HG03378 (cell line): ENCODE measurements around the gene EFNA2.
"Not testable (repeated sequence)": the region's sequence is repeated elsewhere in the genome, so short reads cannot be mapped to it uniquely, and the experiment has no call there.

Experiments
- ATAC-seq: cut with Tn5 transposase; IDR thresholded peaks from one replicate; pipeline ENCODE4 v1.9.1; 2021; ENCODE audit warnings: mild to moderate bottlenecking, moderate library complexity; ENCODE audit not compliant: unreplicated experiment

EFNA2 gene

DNA sequence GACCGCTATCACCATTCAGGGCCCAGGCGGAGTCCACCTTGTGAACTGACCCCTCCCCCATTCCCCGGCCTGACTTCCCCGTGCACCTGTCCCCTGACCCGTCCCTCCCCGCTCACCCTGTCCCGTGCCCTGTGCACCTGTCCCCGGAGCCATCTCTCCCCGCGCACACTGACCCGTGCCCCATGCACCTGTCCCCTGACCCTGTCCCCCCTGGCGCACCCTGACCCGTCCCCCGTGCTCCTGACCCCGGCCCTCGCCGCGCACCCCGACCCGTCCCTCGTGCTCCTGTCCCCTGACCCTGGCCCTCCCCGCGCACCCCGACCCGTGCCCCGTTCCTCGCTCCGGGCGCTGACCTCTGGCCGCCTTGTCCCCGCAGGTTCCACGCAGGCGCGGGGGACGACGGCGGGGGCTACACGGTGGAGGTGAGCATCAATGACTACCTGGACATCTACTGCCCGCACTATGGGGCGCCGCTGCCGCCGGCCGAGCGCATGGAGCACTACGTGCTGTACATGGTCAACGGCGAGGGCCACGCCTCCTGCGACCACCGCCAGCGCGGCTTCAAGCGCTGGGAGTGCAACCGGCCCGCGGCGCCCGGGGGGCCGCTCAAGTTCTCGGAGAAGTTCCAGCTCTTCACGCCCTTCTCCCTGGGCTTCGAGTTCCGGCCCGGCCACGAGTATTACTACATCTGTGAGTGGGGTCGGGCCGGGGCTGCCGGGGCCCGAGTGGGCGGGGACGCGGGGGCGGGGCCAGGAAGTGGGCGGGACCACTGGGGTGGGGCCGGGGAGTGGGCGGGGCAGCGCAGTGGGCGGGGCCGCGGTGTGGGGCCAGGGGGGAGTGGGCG is 9.7 kb downstream of the EFNA2 start:
- ATAC-seq: no peak

DNA sequence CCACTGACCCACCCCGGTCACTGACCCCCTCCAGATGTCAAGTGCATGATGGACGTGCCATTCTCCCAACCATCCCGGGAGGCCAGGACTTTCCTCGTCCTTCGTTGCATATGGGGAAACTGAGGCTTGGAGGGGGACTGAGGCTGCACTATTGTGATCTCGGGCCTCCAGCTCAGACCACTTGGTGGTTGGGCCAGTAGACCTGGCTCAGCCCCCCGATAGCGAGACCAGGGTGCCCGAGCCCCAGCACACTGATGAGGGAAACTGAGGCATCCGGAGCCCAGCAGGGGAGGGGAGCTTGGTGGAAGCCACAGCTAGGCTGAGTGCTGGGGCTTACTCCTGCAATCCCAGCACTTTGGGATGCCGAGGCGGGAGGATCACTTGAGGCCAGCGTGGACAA is 10.4 kb downstream of the EFNA2 start:
- ATAC-seq: no peak

DNA sequence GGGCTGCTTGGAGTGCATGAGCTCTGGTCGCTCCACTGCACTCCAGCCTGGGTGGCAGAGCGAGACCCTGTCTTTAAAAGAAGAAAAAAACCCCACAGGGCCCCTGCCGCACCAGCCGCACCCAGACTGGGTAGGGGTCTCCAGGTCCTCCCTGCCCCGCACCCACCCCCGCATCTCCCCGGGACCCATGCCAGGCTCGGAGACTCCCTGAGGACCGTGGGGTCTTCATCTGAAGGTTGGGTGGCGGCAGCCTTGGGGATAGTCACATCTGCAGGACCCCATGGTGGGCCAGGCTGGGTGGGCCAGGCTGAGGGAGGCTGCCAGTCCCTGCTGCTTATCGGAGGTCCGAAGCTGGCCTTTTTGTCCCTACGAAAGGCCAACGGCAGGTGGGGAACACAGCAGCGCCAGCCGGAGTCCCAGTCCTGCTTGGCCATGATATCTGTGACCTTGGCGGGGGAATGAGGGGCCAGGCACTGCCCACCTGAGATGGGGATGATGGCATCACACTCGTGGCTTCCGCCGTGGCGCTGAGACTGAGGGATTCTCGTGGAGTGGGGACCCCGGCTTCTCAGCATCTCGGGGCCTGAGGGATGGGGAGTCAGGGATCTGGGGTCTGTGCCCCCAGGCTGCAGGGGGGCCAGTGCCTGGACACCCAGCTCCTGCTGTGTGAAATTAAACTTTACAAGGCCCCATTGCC is 11.1 kb downstream of the EFNA2 start:
- no peak for ATAC-seq

DNA sequence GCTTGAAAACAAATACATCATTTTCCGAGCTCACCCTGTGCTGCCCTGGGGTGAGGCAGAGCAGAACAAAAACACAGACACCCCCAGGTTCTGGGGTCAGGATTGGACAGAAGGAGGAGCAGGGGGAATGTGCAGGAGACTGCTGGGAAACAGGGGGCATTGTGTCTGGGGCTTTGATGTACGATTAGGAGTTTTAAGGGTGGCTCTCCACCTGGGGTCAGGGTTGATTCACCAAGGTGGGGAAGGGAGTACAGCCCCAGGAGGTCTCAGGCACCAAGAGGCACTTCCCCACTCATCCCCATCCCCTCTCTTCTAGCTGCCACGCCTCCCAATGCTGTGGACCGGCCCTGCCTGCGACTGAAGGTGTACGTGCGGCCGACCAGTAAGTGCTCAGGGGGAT is 12.6 kb downstream of the EFNA2 start:
- ATAC-seq: no peak

DNA sequence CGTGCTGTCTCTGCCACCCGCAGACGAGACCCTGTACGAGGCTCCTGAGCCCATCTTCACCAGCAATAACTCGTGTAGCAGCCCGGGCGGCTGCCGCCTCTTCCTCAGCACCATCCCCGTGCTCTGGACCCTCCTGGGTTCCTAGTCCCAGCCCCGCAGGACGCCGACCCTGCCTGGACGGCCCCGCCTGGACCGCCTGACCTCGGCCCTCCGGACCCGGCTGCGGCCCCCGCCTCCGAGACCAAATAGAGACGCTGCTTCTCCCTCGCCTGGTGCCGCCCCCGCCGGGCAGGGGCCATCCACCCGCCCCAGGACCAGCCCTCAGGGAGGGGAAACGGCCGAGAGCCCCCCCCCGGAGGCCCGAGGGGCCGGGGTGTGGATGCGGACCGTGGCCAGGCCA is 14.1 kb downstream of the EFNA2 start:
- no peak for ATAC-seq

DNA sequence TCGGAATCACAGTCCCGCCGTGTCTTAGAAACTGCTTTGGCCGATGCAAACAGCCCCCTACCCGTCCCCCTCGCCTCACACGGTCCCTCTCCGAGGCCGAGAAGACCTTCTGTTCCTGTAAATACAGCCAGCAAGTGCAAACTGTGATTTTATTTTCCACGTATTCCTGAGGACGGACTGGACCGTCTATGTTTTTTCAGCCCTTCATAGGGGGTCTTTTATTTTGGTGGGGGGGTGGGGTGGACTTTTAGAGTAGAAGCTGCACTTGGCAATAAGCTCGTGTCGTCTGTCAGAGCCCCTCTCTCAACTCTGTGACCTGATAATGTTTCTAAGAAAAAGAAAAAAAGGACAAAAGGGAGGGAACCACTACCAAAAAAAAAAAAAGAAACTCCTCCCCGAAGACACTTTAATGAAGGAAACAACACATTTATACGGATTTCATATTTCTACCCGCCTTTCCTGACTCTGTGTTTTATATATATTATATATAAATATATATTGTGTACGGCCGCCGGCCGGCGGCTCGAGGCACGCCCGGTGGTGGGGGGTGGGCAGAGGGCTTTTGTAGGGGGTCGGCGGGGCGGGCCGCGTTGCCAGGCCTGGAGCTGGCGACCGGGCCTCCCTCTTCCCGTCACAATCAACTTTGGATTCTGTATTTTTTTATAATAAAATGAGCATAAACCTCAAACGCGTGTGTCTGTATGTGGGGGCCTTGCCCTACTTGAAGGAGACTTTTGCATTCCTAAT is 15.2 kb downstream of the EFNA2 start:
- no peak for ATAC-seq

DNA sequence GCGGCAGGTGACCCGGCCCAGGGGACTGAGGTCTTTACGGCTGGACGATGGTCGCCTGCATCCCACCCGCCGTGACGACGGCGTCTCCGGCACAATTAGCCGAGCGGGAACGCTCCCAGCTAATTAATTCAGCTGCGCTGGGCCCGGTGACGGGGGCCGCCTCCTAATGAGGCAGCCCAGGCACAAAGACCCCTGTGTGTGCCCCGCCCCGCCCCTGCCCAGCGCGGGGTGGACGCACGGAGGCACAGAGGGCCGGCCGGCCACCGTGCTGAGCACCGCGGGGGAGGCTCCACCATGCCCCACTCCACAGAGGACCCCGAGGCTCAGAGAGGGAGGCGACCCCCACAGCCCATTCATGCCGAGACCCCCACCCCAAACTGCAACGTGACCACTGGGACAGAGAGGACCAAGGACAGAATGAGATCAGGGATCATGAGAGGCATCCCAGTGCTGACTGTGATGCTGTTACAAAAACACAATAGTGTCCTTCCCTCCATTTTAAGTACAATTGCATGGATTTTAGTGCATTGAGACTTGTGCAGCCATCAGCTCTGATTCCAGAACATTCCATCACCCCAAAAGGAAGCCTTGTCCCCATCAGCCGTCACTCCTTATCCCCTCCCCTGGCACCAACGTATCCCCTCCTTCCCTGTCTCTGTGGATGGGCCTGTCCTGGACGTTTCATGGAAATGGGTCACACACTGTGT is 17.0 kb downstream of the EFNA2 start:
- ATAC-seq: no peak

DNA sequence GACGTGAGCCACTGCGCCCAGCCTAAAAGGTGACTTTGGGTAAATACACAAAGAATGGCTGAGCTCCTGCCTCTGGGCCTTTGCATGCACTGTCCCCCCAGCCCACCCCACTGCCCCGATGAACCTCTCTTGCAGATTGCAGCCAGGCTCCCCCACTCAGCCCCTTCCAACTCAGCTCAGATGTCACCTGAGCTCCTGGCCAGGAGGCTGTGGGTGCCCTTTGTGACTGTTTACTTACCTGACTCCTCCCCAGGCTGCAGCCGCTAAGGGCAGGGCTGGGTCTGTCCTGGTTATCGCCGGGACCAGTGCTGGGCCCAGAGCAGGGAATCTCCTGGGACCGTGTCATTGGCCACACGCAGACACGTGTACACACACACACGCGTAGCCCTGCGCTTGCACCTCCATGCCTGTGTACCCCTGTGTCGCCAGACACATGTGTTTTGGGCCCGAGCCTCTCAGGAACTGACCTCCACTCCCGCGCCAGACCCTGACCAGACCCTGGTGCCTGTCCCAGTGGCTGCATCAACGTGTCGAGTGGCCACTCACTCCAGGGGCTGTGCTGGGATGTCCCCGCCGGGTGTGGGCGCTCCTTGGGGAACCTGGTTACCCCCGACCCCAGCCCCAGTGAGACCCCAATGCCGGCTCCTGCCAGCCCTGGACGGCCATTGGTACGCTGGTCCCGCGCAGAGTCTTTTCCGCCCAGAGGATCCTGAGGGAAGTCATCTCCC is 18.7 kb downstream of the EFNA2 start:
- no peak for ATAC-seq

DNA sequence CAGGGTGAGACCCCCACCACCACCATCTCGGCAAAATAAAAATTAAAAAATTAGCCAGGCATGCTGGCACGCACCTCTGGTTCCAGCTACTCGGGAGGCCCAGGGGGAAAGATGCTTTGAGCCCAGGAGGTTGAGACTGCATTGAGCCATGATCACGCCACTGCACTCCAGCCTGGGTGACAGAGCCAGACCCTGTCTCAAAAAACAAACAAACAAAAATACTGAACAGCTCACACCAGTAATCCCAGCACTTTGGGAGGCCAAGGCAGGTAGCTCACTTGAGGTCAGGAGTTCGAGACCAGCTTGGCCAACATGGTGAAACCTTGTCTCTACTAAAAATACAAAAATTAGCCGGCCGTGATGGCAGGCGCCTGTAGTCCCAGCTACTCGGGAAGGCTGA is 19.7 kb downstream of the EFNA2 start:
- ATAC-seq: not testable (repeated sequence)

DNA sequence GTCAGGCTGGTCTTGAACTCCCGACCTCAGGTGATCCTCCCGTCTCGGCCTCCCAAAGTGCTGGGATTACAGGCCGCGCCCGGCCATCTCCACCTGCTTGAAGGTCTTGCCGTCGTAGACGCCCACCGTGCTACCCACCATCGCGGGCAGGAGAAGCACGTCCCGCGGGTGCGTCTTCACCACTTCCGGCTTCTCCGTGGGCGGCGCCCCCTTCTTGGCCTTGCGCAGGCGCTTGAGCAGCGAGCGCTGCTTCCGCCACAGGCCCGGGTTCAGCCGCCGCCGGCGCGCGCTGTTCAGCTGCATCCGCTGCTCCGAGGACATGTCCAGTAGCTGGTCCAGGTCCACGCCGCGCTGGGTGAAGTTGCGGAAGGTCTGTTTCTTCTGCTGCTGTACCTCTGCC is 21.6 kb downstream of the EFNA2 start:
- no peak for ATAC-seq

DNA sequence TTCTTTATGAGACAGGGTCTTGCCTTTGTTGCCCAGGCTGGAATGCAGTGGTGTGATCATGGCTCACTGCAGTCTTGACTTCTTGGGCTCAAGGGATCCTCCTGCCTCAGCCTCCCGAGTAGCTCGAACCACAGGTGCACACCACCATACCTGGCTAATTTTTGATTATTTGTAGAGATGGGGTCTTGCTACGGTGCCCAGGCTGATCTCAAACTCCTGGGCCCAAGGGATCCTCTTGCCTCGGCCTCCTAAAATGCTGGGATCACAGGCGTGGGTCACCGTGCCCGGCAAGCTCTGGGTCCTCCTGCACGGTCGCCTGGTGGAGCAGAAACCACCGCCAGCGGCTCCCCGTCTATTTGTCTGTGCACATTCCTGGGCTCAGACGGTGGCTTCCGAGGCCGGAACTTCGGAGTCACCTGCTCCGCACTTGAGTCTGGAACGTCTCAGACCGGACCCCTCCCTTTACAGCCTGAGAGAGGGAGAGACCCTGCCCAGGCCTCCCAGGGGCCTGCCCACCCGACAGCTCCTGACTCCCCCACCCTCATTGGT is 22.2 kb downstream of the EFNA2 start:
- no peak for ATAC-seq

DNA sequence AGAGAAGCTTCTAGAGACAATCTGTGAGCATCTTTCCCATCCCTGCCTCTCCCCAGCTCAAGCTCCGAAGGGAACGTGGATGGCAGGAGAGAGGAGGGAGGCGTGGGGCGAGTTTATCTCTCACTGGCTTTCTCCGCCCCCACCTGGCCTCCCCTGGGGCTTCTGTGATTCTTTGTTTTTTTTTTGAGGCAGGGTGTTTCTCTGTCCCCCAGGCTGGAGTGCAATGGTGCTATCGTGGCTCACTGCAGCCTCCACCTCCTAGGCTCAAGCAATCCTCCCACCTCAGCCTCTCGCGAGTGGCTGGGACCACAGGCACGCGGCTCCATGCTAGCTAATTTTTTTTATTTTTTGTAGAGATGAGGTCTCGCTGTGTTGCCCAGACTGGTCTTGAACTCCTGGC is 23.0 kb downstream of the EFNA2 start:
- no peak for ATAC-seq

DNA sequence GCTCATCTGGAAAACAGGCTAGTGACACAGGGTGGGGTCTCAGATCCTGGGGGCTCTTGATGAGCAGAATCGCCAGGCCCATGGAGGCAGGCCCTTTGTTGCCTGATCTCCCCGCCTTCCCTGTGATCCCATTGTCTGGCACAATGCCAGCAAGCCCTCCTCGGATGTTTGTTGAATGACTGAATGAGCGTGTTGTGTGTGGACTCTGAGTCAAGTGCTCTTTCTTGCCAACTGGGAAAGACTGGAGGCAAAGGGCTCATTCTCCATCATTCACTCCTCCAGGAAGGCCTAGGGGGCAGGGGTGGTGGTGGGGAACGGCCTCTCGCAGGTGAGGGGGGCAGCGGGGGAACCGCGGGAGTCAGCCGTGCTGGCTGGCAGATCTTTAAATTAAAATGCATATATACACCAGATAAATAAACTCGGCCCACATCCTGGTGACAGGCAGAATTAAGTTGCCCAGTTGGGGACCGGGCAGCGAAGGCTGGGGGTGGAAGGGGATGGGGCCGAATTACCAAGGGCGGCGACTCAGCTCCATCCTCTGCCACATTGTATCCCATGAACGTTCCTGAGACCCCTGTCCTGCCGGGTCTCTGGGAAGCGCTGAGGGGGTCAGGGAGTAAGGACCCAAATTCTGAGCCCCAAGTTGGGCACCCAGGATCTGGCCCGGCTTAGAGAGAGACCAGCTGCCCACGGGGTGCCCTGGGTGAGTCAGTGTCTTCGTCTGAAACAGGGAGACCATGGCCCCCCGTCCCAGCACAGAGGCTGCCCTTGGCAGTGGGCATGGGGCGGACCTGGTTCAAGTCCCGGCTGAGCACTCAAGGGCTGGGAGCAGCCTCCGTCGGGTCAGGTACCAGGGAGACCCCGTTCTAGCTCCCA is 24.5 kb downstream of the EFNA2 start:
- no peak for ATAC-seq

DNA sequence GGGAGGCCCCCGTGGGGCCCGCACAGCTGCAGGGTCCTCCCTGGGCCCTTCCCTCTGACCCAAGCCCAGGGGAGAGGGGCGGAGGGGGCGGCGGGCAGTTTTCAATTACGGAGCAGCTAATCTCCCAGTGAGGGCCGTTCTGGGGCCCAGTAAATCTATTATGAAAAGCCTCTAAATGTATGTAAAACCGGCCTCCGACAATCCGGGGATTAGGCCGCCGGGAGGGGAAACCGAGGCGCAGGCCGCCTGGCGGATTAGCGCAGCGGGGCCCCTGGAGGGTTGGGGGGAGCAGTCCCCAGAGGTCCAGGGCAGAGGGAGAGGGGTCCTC is 25.1 kb downstream of the EFNA2 start:
- no peak for ATAC-seq

DNA sequence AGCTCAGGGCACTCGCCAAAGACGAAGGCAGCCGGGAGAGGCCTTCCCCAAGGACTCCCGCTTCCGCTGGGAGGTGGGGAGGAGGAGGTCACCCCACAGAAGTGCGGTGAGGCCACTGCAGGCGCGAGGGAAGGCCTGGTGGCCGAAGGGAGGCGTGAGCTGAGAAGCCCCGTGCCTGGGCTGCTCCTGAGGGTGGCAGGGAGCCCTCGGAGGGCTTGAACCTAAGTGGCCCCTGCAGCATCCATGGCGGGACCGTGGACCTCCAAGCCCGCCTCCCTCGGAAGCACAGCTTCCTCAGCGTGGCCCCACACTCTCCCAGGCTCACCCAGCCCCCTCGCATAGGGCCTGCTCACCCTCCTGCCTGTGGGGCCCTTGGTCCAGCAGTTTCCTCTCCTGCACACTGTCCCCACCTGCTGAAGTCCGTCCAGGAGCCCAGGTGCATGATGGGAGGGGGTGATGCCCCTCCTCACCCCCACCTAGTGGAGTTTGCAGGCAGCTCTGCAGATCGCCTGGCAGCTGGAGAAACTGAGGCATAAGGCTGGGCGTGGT is 25.9 kb downstream of the EFNA2 start:
- no peak for ATAC-seq

DNA sequence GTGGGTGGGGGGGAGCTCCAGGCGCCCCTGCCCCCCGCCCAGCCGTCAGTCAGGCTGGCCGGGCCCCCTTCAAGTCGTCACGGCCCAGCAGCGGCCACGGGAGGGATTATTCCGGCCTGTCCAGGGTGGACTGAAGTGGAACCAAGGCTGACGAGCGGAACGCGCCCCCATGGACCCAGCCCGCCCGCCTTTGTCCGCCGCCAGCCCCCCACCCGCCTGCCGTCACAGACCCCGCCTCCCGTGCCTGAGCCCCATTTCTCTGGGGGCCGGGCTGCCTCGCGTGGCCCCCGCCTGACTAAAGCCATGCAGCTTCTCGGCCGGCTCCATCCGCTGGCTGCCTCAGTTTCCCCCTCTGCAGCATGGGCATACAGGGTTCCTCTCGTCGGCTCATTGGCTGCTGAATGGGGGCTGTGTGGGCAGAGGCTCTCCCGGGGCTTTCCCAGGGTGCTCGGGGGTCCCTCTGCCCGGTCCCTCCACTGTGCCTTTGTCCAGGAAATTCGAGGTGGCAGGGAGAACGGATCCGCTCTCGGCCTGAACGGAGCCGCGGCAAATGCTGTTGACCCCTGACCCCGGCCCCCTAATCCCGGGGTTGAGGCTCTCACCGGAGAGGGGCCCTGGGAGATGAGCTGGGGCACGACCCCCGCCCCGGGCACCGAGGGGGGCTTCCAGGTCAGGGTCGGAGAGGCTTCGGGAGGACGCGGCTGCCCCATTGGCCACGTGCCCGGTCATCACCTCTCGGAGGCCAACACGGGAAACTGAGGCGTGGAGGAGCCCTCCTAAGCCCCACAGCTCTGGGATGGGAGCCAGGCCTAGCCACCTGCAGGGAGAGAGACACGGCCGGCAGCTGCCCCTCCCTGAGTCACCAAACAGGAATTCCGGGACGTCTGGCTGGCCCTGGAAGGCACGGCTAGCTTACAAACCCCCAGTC is 27.4 kb downstream of the EFNA2 start:
- ATAC-seq: no peak

DNA sequence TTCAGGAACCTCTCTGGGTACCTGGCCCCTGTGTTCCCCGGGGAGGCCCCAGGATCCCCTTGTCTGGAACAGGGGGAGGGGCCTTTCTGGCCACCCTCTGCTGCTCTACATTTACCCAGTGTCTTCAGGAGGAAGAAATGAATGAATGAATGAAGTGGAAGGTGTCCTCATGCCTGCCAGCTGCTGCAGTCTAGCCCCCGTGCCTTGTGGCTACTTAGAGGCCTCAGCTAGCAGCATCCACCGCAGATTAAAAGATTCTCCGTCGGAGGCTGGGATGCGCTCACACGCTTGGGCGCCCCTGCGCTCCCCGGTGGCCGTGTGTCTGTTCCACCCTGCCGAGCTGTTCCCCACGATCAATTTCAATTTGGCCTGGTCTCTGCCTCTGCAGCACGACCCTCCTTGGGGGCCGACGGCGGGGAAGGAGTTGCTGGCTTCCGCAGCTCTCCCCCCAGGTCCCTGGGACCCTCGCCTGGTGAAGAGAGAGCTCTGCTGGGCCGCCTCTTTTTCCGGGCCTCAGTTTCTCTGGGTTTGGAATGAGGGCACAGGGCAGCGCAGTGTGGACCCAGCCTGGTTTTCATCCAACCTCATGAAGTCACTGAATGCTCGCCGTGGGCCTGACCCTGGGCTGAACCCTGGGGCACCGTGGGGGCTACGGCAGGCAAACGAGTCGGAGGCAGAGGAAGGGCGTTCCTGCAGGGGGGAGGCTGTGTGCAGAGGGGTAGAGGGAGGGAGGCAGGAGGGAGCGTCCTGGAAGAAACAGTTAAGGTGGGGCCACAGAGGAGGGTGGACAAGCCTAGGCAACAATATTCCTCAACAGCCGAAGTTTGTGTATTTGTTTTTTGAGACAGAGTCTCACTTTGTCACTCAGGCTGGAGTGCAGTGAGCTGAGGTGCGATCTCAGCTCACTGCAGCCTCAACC is 28.3 kb downstream of the EFNA2 start:
- ATAC-seq: no peak
